ENCODE results near the gene MAGI1.

Gene MAGI1

DNA sequence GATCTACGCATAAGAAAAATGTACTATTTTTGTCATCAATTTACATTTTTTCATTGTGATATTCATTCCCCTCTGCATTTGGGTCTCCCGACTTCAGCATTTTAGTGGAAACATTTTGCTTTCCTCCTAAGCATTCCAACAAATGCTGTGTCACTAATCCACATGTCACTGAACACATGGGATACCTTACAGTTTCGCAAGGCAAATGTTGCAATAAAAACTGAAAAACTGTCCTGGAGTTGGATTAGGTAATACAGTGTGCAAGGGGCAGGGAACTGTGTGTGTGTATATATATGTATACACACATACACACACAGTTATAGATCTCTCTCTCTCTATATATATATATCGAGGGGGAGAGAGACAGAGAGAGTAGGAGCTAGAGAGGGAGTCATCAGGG, 632.2 kb downstream of the MAGI1 start:
- Histone ChIP-seq H3K4me3 (replicated peaks; ENCODE audit: insufficient read depth, low read length) (no peak overlapping the region), H3K27ac (replicated peaks) (no peak overlapping the region), H3K27me3 (ENCODE audit: insufficient read depth, poor library complexity, severe bottlenecking) (peaks cover 2% of the 10 kb centered on the region)
- DNase-seq (ENCODE audit: low read depth in 1 of 2, low spot score in 1 of 2) = peak in 1 of 2 experiments; percentile 35
- TF ChIP-seq POLR2AphosphoS5 (IDR thresholded peaks at IDR 0.05; ENCODE audit: low read depth) (no peak), REST (IDR thresholded peaks at IDR 0.05; ENCODE audit: insufficient replicate concordance, low read depth) (no peak), GABPA (IDR thresholded peaks at IDR 0.05; ENCODE audit: low read depth) (no peak), CTCF (IDR thresholded peaks at IDR 0.05; ENCODE audit: insufficient read depth, low read length) (no peak), SPI1 (IDR thresholded peaks at IDR 0.05; ENCODE audit: borderline replicate concordance, low read depth) (no peak)

GRCh38 chr3:65402597-65402996, 636.1 kb downstream of the MAGI1 start:
- DNase-seq (ENCODE audit: low read depth in 1 of 2, low spot score in 1 of 2) = no peak
- H3K4me3 ChIP-seq (replicated peaks; ENCODE audit: insufficient read depth, low read length) = no peak overlapping the region
- no peak for TF ChIP-seq POLR2AphosphoS5 (IDR thresholded peaks at IDR 0.05; ENCODE audit: low read depth)
- no peak for TF ChIP-seq SPI1 (IDR thresholded peaks at IDR 0.05; ENCODE audit: borderline replicate concordance, low read depth)
- TF ChIP-seq CTCF (IDR thresholded peaks at IDR 0.05; ENCODE audit: insufficient read depth, low read length) = no peak
- TF ChIP-seq GABPA (IDR thresholded peaks at IDR 0.05; ENCODE audit: low read depth) = no peak
- no peak for TF ChIP-seq REST (IDR thresholded peaks at IDR 0.05; ENCODE audit: insufficient replicate concordance, low read depth)
- H3K27me3 ChIP-seq (ENCODE audit: insufficient read depth, poor library complexity, severe bottlenecking) = no peaks in the 10 kb centered on the region
- no peak overlapping the region for H3K27ac ChIP-seq (replicated peaks)

DNA sequence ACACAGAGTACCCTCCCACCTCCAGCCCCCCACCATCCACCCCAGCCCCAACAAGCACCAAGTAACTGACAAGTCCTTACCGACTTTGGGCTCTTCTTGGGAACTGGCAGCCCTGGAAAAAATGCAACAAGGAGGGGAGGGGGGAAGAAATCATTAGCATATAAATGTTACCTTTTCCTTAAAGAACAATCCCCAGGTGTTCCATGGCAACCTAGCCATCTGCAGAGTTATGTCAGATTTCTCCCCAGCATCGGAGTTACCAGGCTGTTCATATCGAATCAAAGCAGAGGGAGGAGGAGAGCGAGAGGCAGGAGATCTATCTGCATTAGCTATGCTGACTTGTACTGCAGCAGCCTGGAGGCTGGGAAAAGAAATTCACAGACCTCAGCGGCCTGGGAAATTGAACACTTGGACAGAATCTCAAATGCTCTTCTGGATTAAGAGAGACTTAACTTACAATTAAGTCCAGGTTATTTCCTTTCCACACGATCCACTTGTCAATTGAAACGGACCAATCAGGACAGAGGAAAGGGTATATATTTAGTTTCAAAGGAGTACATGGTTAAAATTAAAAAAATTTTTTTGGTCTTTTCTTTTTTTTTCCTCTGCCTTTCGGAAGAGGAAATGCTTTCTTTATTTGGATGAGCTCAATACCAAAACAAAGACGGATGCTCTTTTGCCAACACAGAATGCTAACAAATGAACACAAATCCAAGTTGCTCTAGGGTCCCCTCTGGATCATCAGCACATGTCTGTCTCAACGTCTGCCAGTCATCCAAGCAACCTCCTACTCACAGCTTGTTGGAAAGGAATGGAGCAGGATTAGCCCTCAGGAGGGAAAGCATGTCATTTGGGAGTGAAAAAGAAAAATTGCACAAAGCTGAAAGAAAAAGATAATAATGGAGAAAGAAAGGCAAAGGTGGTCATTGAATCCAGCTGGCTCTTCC, 637.1 kb downstream of the MAGI1 start:
- no peak for DNase-seq (ENCODE audit: low read depth in 1 of 2, low spot score in 1 of 2)
- H3K27ac ChIP-seq (replicated peaks) = no peak overlapping the region
- TF ChIP-seq GABPA (IDR thresholded peaks at IDR 0.05; ENCODE audit: low read depth) = no peak
- no peak for TF ChIP-seq REST (IDR thresholded peaks at IDR 0.05; ENCODE audit: insufficient replicate concordance, low read depth)
- TF ChIP-seq CTCF (IDR thresholded peaks at IDR 0.05; ENCODE audit: insufficient read depth, low read length) = no peak
- TF ChIP-seq POLR2AphosphoS5 (IDR thresholded peaks at IDR 0.05; ENCODE audit: low read depth) = no peak
- no peak for TF ChIP-seq SPI1 (IDR thresholded peaks at IDR 0.05; ENCODE audit: borderline replicate concordance, low read depth)

More for the DNA sequence above, 637.1 kb downstream of the MAGI1 start:
- Histone ChIP-seq H3K27me3 (ENCODE audit: insufficient read depth, poor library complexity, severe bottlenecking) (no peaks in the 10 kb centered on the region), H3K4me3 (replicated peaks; ENCODE audit: insufficient read depth, low read length) (no peak overlapping the region)

All from HL-60 (cell line).